Hepatocyte (in vitro differentiated cells): ENCODE results near the gene MUC16. TPM values are rescaled to one million over a fixed set of nuclear protein-coding genes. Genes with fewer than 3 reads are reported as not detected.

Source experiments
- DNase-seq: peaks from one replicate; pipeline ENCODE4 v3.0.0-alpha.2; 2016; ENCODE audit warnings: low spot score
- H2AFZ ChIP-seq: fragments of 200-600 bp; sonication (generic); 2 replicates; pipeline ENCODE4 v1.6.0; 2016; ENCODE audit warnings: antibody characterized with exemption, mild to moderate bottlenecking
- H3K27ac ChIP-seq: fragments of 200-600 bp; sonication (generic); 2 replicates; pipeline ENCODE4 v1.5.1; 2016; ENCODE audit warnings: mild to moderate bottlenecking
- H3K27me3 ChIP-seq: fragments of 200-600 bp; sonication (generic); 2 replicates; pipeline ENCODE4 v1.6.1; 2016
- H3K36me3 ChIP-seq: fragments of 200-600 bp; sonication (generic); replicated peaks from 2 replicates; pipeline ENCODE4 v1.5.1; 2016; ENCODE audit warnings: low read depth; ENCODE audit not compliant: insufficient read depth
- H3K4me1 ChIP-seq: fragments of 200-600 bp; sonication (generic); 2 replicates; pipeline ENCODE4 v1.5.1; 2016; ENCODE audit warnings: mild to moderate bottlenecking, moderate library complexity; ENCODE audit not compliant: insufficient read depth
- H3K4me2 ChIP-seq: fragments of 200-600 bp; sonication (generic); 2 replicates; pipeline ENCODE4 v1.6.0; 2016
- H3K4me3 ChIP-seq: fragments of 200-600 bp; sonication (generic); 2 replicates; pipeline ENCODE4 v1.5.1; 2016; ENCODE audit warnings: mild to moderate bottlenecking
- H3K79me2 ChIP-seq: fragments of 200-600 bp; sonication (generic); 2 replicates; pipeline ENCODE4 v1.6.0; 2017; ENCODE audit warnings: mild to moderate bottlenecking
- H3K9me2 ChIP-seq: fragments of 200-600 bp; sonication (generic); replicated peaks from 2 replicates; pipeline ENCODE4 v1.6.0; 2017; ENCODE audit warnings: mild to moderate bottlenecking; ENCODE audit not compliant: insufficient read depth
- H3K9me3 ChIP-seq: fragments of 200-600 bp; sonication (generic); 2 replicates; pipeline ENCODE4 v1.5.1; 2016; ENCODE audit warnings: low read depth, mild to moderate bottlenecking
- H4K20me1 ChIP-seq: fragments of 200-600 bp; sonication (generic); 2 replicates; pipeline ENCODE4 v1.6.0; 2016; ENCODE audit warnings: mild to moderate bottlenecking; ENCODE audit not compliant: insufficient read depth, poor library complexity, severe bottlenecking
- EZH2 ChIP-seq: fragments of 200-600 bp; sonication (generic); IDR thresholded peaks from 2 replicates; pipeline ENCODE4 v1.6.1; 2016; ENCODE audit warnings: antibody characterized with exemption, mild to moderate bottlenecking, borderline replicate concordance
- EZH2phosphoT487 ChIP-seq: fragments of 200-600 bp; sonication (generic); IDR thresholded peaks from one replicate; pipeline ENCODE4 v1.6.1; 2018; ENCODE audit warnings: antibody characterized with exemption, mild to moderate bottlenecking, low read depth, moderate library complexity; ENCODE audit not compliant: unreplicated experiment, severe bottlenecking
- WGBS: methylation state at CpG from one replicate; pipeline ENCODE4 v1.1.6; 2016; ENCODE audit warnings: low lambda C conversion rate; ENCODE audit errors: missing lambda C conversion rate; 5-methylcytosine and 5-hydroxymethylcytosine counted together
- polyA plus RNA-seq: library from polyadenylated mRNA; unstranded; fragments of >200 nt; fragmentation: Nextera tagmentation; extraction: Ambion mirVana; gene quantifications from 2 replicates; pipeline ENCODE4 v1.2.1, GENCODE V29; 2016
- total RNA-seq: library from RNA; depleted of rRNA; stranded (reverse); fragments of >200 nt; gene quantifications from 2 replicates; pipeline ENCODE4 v1.2.3, GENCODE V29; 2014
- TF ChIP-seq, protein P1 (sequence below): fragments of 200-600 bp; sonication (generic); IDR thresholded peaks from 2 replicates; pipeline ENCODE4 v1.5.1; 2016; ENCODE audit warnings: antibody characterized with exemption, mild to moderate bottlenecking; ENCODE audit not compliant: poor library complexity

The MUC16 gene
- total and polyA plus RNA-seq, 2 experiments from 2014 or later: 1.3 to 2.5 TPM

DNA sequence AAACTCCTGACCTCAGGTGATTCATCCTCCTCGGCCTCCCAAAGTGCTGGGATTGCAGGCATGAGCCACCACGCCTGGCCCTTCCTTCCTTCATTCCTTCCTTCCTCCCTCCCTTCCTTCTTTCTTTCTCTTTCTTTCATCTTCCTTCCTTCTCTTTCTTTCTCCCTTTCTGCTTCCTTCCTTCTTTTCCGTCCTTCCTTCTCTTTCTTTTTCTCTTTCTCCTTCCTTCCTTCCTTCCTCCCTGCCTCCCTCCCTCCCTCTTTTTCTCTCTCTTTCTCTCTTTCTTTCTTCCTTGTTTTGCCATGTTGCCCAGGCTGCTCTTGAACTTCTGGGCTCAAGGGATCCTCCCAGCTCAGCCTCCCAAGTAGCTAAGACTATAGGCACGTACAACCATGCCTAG lies 36.5 kb upstream of the MUC16 start:
- Histone ChIP-seq H3K27ac (no peak overlapping the region), H3K4me2 (no peak overlapping the region), H3K9me3 (no peaks in the 10 kb centered on the region), H3K9me2 (no peaks in the 10 kb centered on the region), H3K36me3 (no peaks in the 10 kb centered on the region), H3K4me1 (no peaks in the 10 kb centered on the region), H3K27me3 (no peaks in the 10 kb centered on the region), H3K79me2 (no peaks in the 10 kb centered on the region), H4K20me1 (no peaks in the 10 kb centered on the region), H3K4me3 (no peak overlapping the region), H2AFZ (no peak overlapping the region)
- WGBS: 93% methylated on average over 4 of the region's 4 CpGs
- DNase-seq: no peak
- no peak for TF ChIP-seq EZH2phosphoT487
- TF ChIP-seq EZH2: no peak
- TF ChIP-seq, protein P1, sequence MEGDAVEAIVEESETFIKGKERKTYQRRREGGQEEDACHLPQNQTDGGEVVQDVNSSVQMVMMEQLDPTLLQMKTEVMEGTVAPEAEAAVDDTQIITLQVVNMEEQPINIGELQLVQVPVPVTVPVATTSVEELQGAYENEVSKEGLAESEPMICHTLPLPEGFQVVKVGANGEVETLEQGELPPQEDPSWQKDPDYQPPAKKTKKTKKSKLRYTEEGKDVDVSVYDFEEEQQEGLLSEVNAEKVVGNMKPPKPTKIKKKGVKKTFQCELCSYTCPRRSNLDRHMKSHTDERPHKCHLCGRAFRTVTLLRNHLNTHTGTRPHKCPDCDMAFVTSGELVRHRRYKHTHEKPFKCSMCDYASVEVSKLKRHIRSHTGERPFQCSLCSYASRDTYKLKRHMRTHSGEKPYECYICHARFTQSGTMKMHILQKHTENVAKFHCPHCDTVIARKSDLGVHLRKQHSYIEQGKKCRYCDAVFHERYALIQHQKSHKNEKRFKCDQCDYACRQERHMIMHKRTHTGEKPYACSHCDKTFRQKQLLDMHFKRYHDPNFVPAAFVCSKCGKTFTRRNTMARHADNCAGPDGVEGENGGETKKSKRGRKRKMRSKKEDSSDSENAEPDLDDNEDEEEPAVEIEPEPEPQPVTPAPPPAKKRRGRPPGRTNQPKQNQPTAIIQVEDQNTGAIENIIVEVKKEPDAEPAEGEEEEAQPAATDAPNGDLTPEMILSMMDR: no peak

DNA sequence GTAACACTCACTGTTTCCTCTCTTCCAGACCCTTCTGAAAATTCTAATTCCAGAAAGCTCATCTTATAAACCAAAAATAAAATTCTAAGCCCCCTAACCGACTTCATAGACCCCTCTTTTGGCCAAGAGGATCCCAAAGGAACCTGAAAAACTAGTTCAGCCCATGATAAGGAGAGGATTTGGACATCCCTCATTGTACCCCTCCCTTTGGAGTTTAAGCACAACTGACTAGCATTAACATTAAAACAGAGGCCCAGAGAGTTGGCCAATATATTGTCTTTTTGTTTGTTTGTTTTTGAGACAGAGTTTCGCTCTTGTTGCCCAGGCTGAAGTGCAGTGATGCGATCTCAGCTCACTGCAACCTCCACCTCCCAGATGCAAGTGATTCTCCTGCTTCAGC lies 34.2 kb upstream of the MUC16 start:
- Histone ChIP-seq H3K36me3 (no peaks in the 10 kb centered on the region), H3K9me2 (no peaks in the 10 kb centered on the region), H2AFZ (no peak overlapping the region), H3K9me3 (no peaks in the 10 kb centered on the region), H3K27me3 (no peaks in the 10 kb centered on the region), H3K4me1 (no peaks in the 10 kb centered on the region), H3K79me2 (no peaks in the 10 kb centered on the region), H3K4me3 (no peak overlapping the region), H3K4me2 (no peak overlapping the region), H4K20me1 (no peaks in the 10 kb centered on the region), H3K27ac (no peak overlapping the region)
- WGBS: 81% methylated on average over 3 of the region's 3 CpGs
- no peak for DNase-seq
- TF ChIP-seq, protein P1: no peak
- TF ChIP-seq EZH2: no peak
- TF ChIP-seq EZH2phosphoT487: no peak

DNA sequence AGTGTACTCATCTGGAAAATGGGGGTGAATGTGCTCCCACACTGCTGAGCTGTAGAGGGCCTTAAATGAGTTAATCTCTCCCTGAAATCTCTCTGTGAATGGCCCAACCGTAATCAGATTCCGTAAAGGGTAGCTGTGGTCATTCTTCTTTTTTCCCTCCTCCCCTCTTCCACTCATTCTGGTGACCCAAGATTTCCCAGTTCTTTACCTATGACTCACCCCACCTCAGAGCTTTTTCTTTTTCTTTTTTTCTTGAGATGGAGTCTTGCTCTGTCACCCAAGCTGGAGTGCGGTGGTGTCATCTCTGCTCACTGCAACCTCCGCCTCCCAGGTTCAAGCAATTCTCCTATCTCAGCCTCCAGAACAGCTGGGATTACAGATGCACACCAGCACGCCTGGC lies 33.3 kb upstream of the MUC16 start:
- Histone ChIP-seq H3K36me3 (no peaks in the 10 kb centered on the region), H2AFZ (no peak overlapping the region), H3K9me3 (no peaks in the 10 kb centered on the region), H3K27ac (no peak overlapping the region), H4K20me1 (no peaks in the 10 kb centered on the region), H3K27me3 (no peaks in the 10 kb centered on the region), H3K4me2 (no peak overlapping the region), H3K4me3 (no peak overlapping the region), H3K79me2 (no peaks in the 10 kb centered on the region), H3K4me1 (no peaks in the 10 kb centered on the region), H3K9me2 (no peaks in the 10 kb centered on the region)
- no peak for DNase-seq
- TF ChIP-seq EZH2: no peak
- TF ChIP-seq EZH2phosphoT487: no peak
- TF ChIP-seq, protein P1: no peak
- WGBS: 78% methylated on average over 5 of the region's 5 CpGs

DNA sequence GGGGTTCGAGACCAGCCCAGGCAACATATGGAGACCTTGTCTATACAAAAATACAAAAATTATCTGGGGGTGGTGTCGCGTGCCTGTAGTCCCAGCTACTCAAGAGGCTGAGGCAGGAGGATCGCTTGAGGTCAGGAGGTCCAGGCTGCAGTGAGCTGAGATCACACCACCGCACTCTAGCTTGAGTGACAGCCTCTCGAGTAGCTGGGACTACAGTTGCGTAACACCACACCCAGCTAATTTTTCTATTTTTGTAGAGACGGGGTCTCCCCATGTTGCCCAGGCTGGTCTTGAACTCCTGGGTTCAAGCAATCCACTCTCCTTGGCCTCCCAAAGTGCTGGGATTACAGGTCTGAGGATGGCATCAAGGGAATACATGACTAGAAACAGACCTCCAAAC lies 30.8 kb upstream of the MUC16 start:
- Histone ChIP-seq H3K4me1 (no peaks in the 10 kb centered on the region), H2AFZ (no peak overlapping the region), H3K79me2 (no peaks in the 10 kb centered on the region), H3K27ac (no peak overlapping the region), H3K9me3 (no peaks in the 10 kb centered on the region), H3K4me2 (no peak overlapping the region), H3K9me2 (no peaks in the 10 kb centered on the region), H3K4me3 (no peak overlapping the region), H3K27me3 (no peaks in the 10 kb centered on the region), H3K36me3 (no peaks in the 10 kb centered on the region), H4K20me1 (no peaks in the 10 kb centered on the region)
- WGBS: 91% methylated on average over 8 of the region's 8 CpGs
- DNase-seq: no peak
- TF ChIP-seq, protein P1: no peak
- no peak for TF ChIP-seq EZH2phosphoT487
- TF ChIP-seq EZH2: no peak
